Measurements from ENCODE around the gene ANXA5. TPM values are rescaled to one million over a fixed set of nuclear protein-coding genes. Genes with fewer than 3 reads are reported as not detected.
A peak's percentile ranks its signal among the peaks of the same experiment; 100 is the strongest.

ANXA5 gene
- total and polyA plus RNA-seq, 3 donors from 2014 or later = 193 to 264 (median 250) TPM

DNA sequence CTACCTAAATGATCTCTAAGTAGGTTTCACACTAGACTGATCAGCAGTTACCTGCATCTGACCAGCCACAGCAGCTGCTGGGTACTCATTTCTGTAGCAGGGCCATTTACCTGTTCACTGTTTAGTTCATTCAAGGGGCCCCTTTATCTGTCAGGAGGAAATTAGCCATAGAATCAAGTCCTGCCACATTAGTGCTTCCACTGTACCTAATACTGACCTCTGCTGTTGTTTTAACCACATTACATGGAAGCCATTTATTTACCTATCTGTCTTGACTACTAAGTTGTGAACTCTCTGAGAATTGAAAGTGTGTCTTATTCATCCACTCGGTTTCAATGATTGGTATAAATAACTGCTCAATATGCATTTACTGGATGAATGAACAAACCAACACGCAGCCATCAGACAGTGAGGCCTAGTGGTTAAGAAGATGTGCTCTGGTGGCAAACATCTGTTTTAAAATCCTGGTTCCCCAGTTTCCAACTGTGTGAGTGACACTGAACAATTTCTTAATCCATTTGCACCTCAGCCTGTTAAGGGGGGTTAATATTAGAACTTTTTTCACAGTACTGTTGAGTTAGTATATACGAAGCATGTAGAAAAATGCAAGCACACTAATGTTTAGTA is 30.0 kb upstream of the ANXA5 start:
- Histone ChIP-seq H3K36me3 (ENCODE audit: low read depth, missing control alignments) (no peaks in the 10 kb centered on the region), H3K27ac (no peak overlapping the region), H3K4me3 (no peak overlapping the region), H3K4me1 (no peaks in the 10 kb centered on the region), H3K9me3 (no peaks in the 10 kb centered on the region), H3K27me3 (no peaks in the 10 kb centered on the region)
- TF ChIP-seq, protein P1, sequence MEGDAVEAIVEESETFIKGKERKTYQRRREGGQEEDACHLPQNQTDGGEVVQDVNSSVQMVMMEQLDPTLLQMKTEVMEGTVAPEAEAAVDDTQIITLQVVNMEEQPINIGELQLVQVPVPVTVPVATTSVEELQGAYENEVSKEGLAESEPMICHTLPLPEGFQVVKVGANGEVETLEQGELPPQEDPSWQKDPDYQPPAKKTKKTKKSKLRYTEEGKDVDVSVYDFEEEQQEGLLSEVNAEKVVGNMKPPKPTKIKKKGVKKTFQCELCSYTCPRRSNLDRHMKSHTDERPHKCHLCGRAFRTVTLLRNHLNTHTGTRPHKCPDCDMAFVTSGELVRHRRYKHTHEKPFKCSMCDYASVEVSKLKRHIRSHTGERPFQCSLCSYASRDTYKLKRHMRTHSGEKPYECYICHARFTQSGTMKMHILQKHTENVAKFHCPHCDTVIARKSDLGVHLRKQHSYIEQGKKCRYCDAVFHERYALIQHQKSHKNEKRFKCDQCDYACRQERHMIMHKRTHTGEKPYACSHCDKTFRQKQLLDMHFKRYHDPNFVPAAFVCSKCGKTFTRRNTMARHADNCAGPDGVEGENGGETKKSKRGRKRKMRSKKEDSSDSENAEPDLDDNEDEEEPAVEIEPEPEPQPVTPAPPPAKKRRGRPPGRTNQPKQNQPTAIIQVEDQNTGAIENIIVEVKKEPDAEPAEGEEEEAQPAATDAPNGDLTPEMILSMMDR (IDR thresholded peaks at IDR 0.05) = peak; percentile 38 to 61 (median 51)
- no peak for TF ChIP-seq POLR2A (IDR thresholded peaks at IDR 0.05)
- DNase-seq = no peak
- WGBS, 2 donors = 56 to 61% methylated on average over 3 of the region's 3 CpGs
- intact Hi-C loops (cut with DNase I; ENCODE audit: low total_unique reads) = no loop called here

GRCh38 chr4:121724671-121725070 is 27.9 kb upstream of the ANXA5 start:
- no peaks in the 10 kb centered on the region for H3K9me3 ChIP-seq
- no peak for DNase-seq
- WGBS, 2 donors = 88 to 94% methylated on average over 1 of the region's 1 CpG
- no peak overlapping the region for H3K4me3 ChIP-seq
- no peak overlapping the region for H3K27ac ChIP-seq
- TF ChIP-seq, protein P1 (IDR thresholded peaks at IDR 0.05) = no peak
- TF ChIP-seq POLR2A (IDR thresholded peaks at IDR 0.05) = no peak
- no peaks in the 10 kb centered on the region for H3K36me3 ChIP-seq (ENCODE audit: low read depth, missing control alignments)
- intact Hi-C loops (cut with DNase I; ENCODE audit: low total_unique reads) = no loop called here
- no peaks in the 10 kb centered on the region for H3K27me3 ChIP-seq
- H3K4me1 ChIP-seq = no peaks in the 10 kb centered on the region

DNA sequence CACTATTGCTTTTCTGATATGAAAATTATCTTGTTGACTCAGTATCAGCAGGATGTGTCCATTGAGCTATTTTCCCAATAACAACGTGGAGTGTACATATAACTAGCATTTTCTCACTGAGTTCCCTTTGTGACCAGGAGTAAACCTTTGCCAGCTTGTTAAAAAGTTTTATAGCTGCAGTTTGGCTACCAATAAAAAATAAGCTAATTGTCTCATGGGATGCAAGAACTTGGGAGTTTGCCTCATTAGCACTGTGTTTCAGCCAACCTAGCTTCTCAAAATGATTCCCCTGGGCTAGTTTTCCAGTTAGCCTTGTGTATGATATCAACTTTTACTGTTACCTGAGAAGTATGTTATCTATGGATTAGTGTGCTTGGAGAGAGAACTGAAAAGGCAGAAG is 24.9 kb upstream of the ANXA5 start:
- H3K4me3 ChIP-seq = no peak overlapping the region
- H3K27me3 ChIP-seq = no peaks in the 10 kb centered on the region
- intact Hi-C loops (cut with DNase I; ENCODE audit: low total_unique reads) = no loop called here
- no peaks in the 10 kb centered on the region for H3K4me1 ChIP-seq
- no peak overlapping the region for H3K27ac ChIP-seq
- TF ChIP-seq POLR2A (IDR thresholded peaks at IDR 0.05) = no peak
- TF ChIP-seq, protein P1 (IDR thresholded peaks at IDR 0.05) = no peak
- WGBS, 2 donors = 50 to 53% methylated on average over 1 of the region's 1 CpG
- DNase-seq = no peak
- H3K9me3 ChIP-seq = no peaks in the 10 kb centered on the region
- no peaks in the 10 kb centered on the region for H3K36me3 ChIP-seq (ENCODE audit: low read depth, missing control alignments)

GRCh38 chr4:121720109-121720508 is 23.3 kb upstream of the ANXA5 start:
- Histone ChIP-seq H3K4me3 (no peak overlapping the region), H3K4me1 (no peaks in the 10 kb centered on the region), H3K27me3 (no peaks in the 10 kb centered on the region), H3K36me3 (ENCODE audit: low read depth, missing control alignments) (no peaks in the 10 kb centered on the region), H3K9me3 (no peaks in the 10 kb centered on the region), H3K27ac (no peak overlapping the region)
- intact Hi-C loops (cut with DNase I; ENCODE audit: low total_unique reads) = no loop called here
- no peak for TF ChIP-seq POLR2A (IDR thresholded peaks at IDR 0.05)
- DNase-seq = no peak
- 83 to 93% methylated on average over 1 of the region's 1 CpG for WGBS, 2 donors

DNA sequence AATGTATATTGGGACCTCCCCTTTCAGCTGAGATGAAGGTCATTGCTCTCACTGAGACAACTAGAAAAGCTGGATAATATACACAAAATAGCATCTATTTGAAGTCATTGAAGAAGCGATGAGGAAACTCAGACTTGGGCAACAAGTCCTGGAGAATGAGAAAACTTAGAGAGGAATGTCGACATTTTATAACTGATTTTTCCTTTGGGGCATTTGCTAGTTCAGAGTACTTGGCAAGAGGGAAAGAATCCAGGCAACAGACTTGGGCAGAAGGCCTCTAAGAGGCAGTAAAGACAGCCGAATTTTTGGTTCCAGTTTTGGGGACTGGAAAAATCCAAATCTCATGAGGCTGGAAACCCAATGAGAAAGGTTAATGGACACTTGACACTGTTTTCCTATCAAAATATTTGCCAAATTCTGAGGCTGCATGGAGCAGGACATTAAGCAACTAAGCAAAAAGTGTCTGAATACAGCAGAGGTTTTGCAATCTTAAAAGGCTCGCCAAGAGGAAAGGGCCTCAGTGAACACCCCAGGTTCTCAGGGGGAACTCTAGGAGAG is 21.0 kb upstream of the ANXA5 start:
- intact Hi-C loops (cut with DNase I; ENCODE audit: low total_unique reads) = no loop called here
- Histone ChIP-seq H3K4me3 (no peak overlapping the region), H3K27me3 (no peaks in the 10 kb centered on the region), H3K27ac (no peak overlapping the region), H3K36me3 (ENCODE audit: low read depth, missing control alignments) (no peaks in the 10 kb centered on the region), H3K4me1 (no peaks in the 10 kb centered on the region), H3K9me3 (no peaks in the 10 kb centered on the region)
- DNase-seq = no peak
- 75 to 79% methylated on average over 4 of the region's 4 CpGs for WGBS, 2 donors
- TF ChIP-seq, protein P1 (IDR thresholded peaks at IDR 0.05) = no peak
- no peak for TF ChIP-seq POLR2A (IDR thresholded peaks at IDR 0.05)
